ENCODE results near the gene IL23A.

DNA sequence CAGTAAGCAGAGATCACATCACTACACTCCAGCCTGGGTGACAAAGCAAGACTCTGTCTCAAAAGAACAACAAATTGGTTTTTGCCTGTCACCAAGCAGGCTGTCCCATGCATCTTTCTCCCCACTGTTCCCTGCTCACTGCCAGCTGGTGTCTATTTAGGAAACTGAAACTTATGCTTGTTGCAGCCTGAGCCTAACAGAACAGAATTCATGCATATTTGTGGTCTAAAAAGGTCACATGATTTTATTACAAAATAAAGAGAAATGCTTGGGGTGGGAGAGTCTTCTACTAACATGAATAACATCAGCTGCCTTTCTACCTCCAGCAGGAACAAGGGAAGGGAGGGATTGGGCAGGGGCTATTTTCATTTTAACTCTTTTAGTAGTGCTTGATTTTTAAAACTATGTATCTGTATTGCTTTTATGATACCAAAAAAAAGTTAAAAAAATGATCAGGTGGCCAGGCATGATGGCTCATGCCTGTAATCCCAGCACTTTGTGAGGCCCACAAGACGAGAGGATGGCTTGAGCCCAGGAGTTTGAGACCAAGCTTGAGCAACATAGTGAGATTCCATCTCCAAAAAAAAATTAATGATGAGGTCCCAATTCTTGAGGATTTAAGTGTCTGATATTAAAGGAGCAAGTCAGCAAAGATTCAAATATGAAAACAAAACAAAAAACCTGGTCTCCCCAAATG is 20.3 kb downstream of the IL23A start:
- TF ChIP-seq YY1 (IDR thresholded peaks at IDR 0.05; ENCODE audit: low read depth), result no peak
- TF ChIP-seq, protein P1, sequence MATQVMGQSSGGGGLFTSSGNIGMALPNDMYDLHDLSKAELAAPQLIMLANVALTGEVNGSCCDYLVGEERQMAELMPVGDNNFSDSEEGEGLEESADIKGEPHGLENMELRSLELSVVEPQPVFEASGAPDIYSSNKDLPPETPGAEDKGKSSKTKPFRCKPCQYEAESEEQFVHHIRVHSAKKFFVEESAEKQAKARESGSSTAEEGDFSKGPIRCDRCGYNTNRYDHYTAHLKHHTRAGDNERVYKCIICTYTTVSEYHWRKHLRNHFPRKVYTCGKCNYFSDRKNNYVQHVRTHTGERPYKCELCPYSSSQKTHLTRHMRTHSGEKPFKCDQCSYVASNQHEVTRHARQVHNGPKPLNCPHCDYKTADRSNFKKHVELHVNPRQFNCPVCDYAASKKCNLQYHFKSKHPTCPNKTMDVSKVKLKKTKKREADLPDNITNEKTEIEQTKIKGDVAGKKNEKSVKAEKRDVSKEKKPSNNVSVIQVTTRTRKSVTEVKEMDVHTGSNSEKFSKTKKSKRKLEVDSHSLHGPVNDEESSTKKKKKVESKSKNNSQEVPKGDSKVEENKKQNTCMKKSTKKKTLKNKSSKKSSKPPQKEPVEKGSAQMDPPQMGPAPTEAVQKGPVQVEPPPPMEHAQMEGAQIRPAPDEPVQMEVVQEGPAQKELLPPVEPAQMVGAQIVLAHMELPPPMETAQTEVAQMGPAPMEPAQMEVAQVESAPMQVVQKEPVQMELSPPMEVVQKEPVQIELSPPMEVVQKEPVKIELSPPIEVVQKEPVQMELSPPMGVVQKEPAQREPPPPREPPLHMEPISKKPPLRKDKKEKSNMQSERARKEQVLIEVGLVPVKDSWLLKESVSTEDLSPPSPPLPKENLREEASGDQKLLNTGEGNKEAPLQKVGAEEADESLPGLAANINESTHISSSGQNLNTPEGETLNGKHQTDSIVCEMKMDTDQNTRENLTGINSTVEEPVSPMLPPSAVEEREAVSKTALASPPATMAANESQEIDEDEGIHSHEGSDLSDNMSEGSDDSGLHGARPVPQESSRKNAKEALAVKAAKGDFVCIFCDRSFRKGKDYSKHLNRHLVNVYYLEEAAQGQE (IDR thresholded peaks at IDR 0.05; ENCODE audit: low read depth), result no peak
- TF ChIP-seq RAD21 (IDR thresholded peaks at IDR 0.05; ENCODE audit: low read depth), result no peak
- no peak for TF ChIP-seq TAF1 (IDR thresholded peaks at IDR 0.05; ENCODE audit: low read depth)
- no peak for TF ChIP-seq TEAD4 (IDR thresholded peaks at IDR 0.05)
- TF ChIP-seq, protein P2, sequence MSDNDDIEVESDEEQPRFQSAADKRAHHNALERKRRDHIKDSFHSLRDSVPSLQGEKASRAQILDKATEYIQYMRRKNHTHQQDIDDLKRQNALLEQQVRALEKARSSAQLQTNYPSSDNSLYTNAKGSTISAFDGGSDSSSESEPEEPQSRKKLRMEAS (IDR thresholded peaks at IDR 0.05), result no peak
- TF ChIP-seq CREB1 (IDR thresholded peaks at IDR 0.05; ENCODE audit: low read depth), result no peak
- TF ChIP-seq EGR1 (IDR thresholded peaks at IDR 0.05), result no peak
- TF ChIP-seq NFIC (IDR thresholded peaks at IDR 0.05), result no peak
- no peak for TF ChIP-seq EP300 (IDR thresholded peaks at IDR 0.05; ENCODE audit: borderline replicate concordance)
- no peak for TF ChIP-seq CEBPB (IDR thresholded peaks at IDR 0.05)
- no peak for TF ChIP-seq ZBTB7A (IDR thresholded peaks at IDR 0.05; ENCODE audit: low read depth)
- TF ChIP-seq TCF12 (IDR thresholded peaks at IDR 0.05; ENCODE audit: low read depth), result no peak

All from Ishikawa (cell line).